ENCODE measurements around the gene MRGPRX2. TPM values are rescaled to one million over a fixed set of nuclear protein-coding genes. Genes with fewer than 3 reads are reported as not detected.

The MRGPRX2 gene
- total RNA-seq, 3 donors from 2014 or later (not counting 1 experiment from before 2014, with no cell fraction given): 0.21 to 0.48 TPM; not detected in 1

DNA sequence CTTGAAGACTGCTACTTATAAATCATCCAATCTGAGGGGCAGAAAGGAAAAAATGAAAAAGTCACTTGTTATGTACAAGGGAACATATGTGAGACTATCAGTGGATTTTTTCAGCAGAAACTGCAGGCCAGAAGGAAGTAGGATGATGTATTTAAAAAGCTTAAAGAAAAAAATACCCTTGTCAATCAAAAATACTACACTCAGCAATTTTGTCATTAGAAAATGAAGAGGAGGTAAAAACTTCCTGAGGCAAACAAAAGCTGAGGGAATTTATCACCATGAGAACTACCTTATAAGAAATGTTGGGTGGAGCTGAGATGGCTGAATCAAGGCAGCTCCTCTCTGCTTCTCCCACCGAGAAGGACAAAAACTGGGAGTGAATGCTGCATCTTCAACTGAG, 21.1 kb downstream of the MRGPRX2 start:
- H3K4me1 Mint-ChIP-seq: no peaks in the 10 kb centered on the region
- no peak for TF ChIP-seq CTCF (IDR thresholded peaks at IDR 0.05)
- H3K36me3 Mint-ChIP-seq: peaks cover 9% of the 10 kb centered on the region
- WGBS (ENCODE audit: insufficient coverage): 100% methylated on average over 1 of the region's 1 CpG
- ATAC-seq: no peak
- no peak for DNase-seq
- H3K27ac Mint-ChIP-seq: no peak overlapping the region
- H3K9me3 Mint-ChIP-seq: peaks cover 0 to 7% of the 10 kb centered on the region in 2 donors
- Histone ChIP-seq H3K4me1 (ENCODE audit: control insufficient read depth, insufficient read depth, low read length) (no peaks in the 10 kb centered on the region), H3K4me3 (ENCODE audit: low read length) (no peak overlapping the region), H3K36me3 (ENCODE audit: control insufficient read depth, insufficient read depth, low read length) (no peaks in the 10 kb centered on the region), H3K27me3 (ENCODE audit: control insufficient read depth, insufficient read depth, low read length) (no peaks in the 10 kb centered on the region), H3K9me3 (ENCODE audit: control insufficient read depth, insufficient read depth, low read length) (peaks cover 6% of the 10 kb centered on the region), H3K27ac (ENCODE audit: low read length) (no peak overlapping the region)
- intact Hi-C loops (cut with micrococcal nuclease): no loop called here
- H3K4me3 Mint-ChIP-seq: no peak overlapping the region
- peaks cover 39 to 62% of the 10 kb centered on the region in 2 donors for H3K27me3 Mint-ChIP-seq (ENCODE audit: low read depth in 2 of 2)

GRCh38 chr11:19032990-19033389, 27.5 kb downstream of the MRGPRX2 start:
- intact Hi-C loops (cut with micrococcal nuclease): no loop called here
- Mint-ChIP-seq H3K9me3 (no peaks in the 10 kb centered on the region), H3K4me3 (no peak overlapping the region), H3K36me3 (peaks cover 7% of the 10 kb centered on the region), H3K4me1 (no peaks in the 10 kb centered on the region), H3K27ac (no peak overlapping the region), H3K27me3 (ENCODE audit: low read depth in 2 of 2) (peaks cover 18 to 42% of the 10 kb centered on the region in 2 donors)
- TF ChIP-seq CTCF (IDR thresholded peaks at IDR 0.05): no peak
- DNase-seq (no peak), ATAC-seq (no peak)
- Histone ChIP-seq H3K4me3 (ENCODE audit: low read length) (no peak overlapping the region), H3K4me1 (ENCODE audit: control insufficient read depth, insufficient read depth, low read length) (no peaks in the 10 kb centered on the region), H3K36me3 (ENCODE audit: control insufficient read depth, insufficient read depth, low read length) (no peaks in the 10 kb centered on the region), H3K27me3 (ENCODE audit: control insufficient read depth, insufficient read depth, low read length) (peaks cover 4% of the 10 kb centered on the region), H3K27ac (ENCODE audit: low read length) (no peak overlapping the region), H3K9me3 (ENCODE audit: control insufficient read depth, insufficient read depth, low read length) (no peaks in the 10 kb centered on the region)
- 62% methylated on average over 2 of the region's 2 CpGs for WGBS (ENCODE audit: insufficient coverage)

GRCh38 chr11:19027829-19028595, 32.5 kb downstream of the MRGPRX2 start:
- Histone ChIP-seq H3K27me3 (ENCODE audit: control insufficient read depth, insufficient read depth, low read length) (peaks cover under 1% of the 10 kb centered on the region), H3K9me3 (ENCODE audit: control insufficient read depth, insufficient read depth, low read length) (no peaks in the 10 kb centered on the region), H3K36me3 (ENCODE audit: control insufficient read depth, insufficient read depth, low read length) (no peaks in the 10 kb centered on the region), H3K27ac (ENCODE audit: low read length) (no peak overlapping the region), H3K4me3 (ENCODE audit: low read length) (no peak overlapping the region), H3K4me1 (ENCODE audit: control insufficient read depth, insufficient read depth, low read length) (no peaks in the 10 kb centered on the region)
- Mint-ChIP-seq H3K27ac (no peak overlapping the region), H3K27me3 (ENCODE audit: low read depth in 2 of 2) (peaks cover 25 to 48% of the 10 kb centered on the region in 2 donors), H3K9me3 (no peaks in the 10 kb centered on the region), H3K4me3 (no peak overlapping the region), H3K4me1 (peaks cover 0 to 11% of the 10 kb centered on the region in 2 donors), H3K36me3 (peaks cover under 1% of the 10 kb centered on the region)
- ATAC-seq: no peak
- intact Hi-C loops (cut with micrococcal nuclease): no loop called here
- no peak for TF ChIP-seq CTCF (IDR thresholded peaks at IDR 0.05)
- 74% methylated on average over 1 of the region's 2 CpGs for WGBS (ENCODE audit: insufficient coverage)
- DNase-seq: no peak

GRCh38 chr11:19026862-19027261, 33.7 kb downstream of the MRGPRX2 start:
- no peak for DNase-seq

More at GRCh38 chr11:19026862-19027261, 33.7 kb downstream of the MRGPRX2 start:
- Histone ChIP-seq H3K4me3 (ENCODE audit: low read length) (no peak overlapping the region), H3K9me3 (ENCODE audit: control insufficient read depth, insufficient read depth, low read length) (no peaks in the 10 kb centered on the region), H3K36me3 (ENCODE audit: control insufficient read depth, insufficient read depth, low read length) (no peaks in the 10 kb centered on the region), H3K27me3 (ENCODE audit: control insufficient read depth, insufficient read depth, low read length) (no peaks in the 10 kb centered on the region), H3K27ac (ENCODE audit: low read length) (no peak overlapping the region), H3K4me1 (ENCODE audit: control insufficient read depth, insufficient read depth, low read length) (no peaks in the 10 kb centered on the region)
- H3K36me3 Mint-ChIP-seq: no peaks in the 10 kb centered on the region
- ATAC-seq: no peak
- H3K4me3 Mint-ChIP-seq: no peak overlapping the region
- no peaks in the 10 kb centered on the region for H3K9me3 Mint-ChIP-seq
- WGBS (ENCODE audit: insufficient coverage): 87% methylated on average over 2 of the region's 2 CpGs
- intact Hi-C loops (cut with micrococcal nuclease): no loop called here
- H3K27me3 Mint-ChIP-seq (ENCODE audit: low read depth in 2 of 2): peaks cover 27 to 47% of the 10 kb centered on the region in 2 donors
- no peak for TF ChIP-seq CTCF (IDR thresholded peaks at IDR 0.05)
- peaks cover 0 to 11% of the 10 kb centered on the region in 2 donors for H3K4me1 Mint-ChIP-seq
- H3K27ac Mint-ChIP-seq: no peak overlapping the region
